GM18505 (cell line): Measurements from ENCODE around the gene HIC2.
"Not testable (repeated sequence)": the region's sequence is repeated elsewhere in the genome, so short reads cannot be mapped to it uniquely, and the experiment has no call there.

Experiments
- ATAC-seq: cut with Tn5 transposase; IDR thresholded peaks from one replicate; pipeline ENCODE4 v1.9.1; 2021; ENCODE audit not compliant: unreplicated experiment

The HIC2 gene

GRCh38 chr22:21417227-21417746 lies at the start of gene HIC2:
Gene HIC2 (plus strand): TSS chr22:21417371. CDS start chr22:21442832, 25,461 bp downstream.
- peak; percentile 69 for ATAC-seq

DNA sequence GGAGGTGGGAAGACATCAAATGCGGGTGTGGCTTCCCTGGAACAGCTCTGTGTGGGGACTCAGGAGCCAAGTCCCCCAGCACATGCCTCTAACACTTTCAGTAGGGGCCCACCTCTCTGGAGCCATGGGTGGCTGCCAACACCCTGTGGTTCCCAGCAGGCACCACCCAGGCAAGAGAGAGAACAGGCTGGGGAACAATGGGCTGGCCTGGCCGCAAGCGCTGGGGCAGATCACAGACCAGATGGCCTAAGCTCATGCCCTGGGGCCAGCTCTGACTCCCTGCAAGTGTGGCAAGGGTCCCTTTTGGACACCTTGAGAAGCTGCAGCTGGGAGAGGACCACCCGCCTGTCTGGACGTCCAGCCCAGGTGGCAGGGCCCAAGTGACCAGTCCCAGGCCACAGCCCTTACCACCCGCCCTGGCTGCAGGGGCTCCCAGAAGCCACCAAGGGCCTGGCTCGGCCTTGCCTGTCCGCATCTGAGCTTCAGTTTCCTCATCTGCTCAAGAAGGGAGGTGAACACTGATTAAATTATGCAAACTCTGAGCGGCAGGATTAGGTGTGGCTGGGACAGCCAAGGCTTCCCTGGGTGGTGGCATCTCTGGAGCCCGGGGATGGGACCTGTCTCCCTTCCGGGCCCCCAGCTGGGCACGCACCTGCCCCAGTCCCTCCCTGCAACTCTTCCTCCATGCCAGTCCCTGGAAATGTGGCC lies 48.4 kb upstream of the HIC2 start:
- ATAC-seq, result not testable (repeated sequence)

GRCh38 chr22:21375880-21376279 lies 41.3 kb upstream of the HIC2 start:
- ATAC-seq, result not testable (repeated sequence)

GRCh38 chr22:21383701-21384467 lies 33.3 kb upstream of the HIC2 start, which contains the start of gene RIMBP3B:
Gene RIMBP3B (plus strand): TSS chr22:21383751. CDS start chr22:21383859, 108 bp downstream.
- ATAC-seq, result peak; percentile 73

DNA sequence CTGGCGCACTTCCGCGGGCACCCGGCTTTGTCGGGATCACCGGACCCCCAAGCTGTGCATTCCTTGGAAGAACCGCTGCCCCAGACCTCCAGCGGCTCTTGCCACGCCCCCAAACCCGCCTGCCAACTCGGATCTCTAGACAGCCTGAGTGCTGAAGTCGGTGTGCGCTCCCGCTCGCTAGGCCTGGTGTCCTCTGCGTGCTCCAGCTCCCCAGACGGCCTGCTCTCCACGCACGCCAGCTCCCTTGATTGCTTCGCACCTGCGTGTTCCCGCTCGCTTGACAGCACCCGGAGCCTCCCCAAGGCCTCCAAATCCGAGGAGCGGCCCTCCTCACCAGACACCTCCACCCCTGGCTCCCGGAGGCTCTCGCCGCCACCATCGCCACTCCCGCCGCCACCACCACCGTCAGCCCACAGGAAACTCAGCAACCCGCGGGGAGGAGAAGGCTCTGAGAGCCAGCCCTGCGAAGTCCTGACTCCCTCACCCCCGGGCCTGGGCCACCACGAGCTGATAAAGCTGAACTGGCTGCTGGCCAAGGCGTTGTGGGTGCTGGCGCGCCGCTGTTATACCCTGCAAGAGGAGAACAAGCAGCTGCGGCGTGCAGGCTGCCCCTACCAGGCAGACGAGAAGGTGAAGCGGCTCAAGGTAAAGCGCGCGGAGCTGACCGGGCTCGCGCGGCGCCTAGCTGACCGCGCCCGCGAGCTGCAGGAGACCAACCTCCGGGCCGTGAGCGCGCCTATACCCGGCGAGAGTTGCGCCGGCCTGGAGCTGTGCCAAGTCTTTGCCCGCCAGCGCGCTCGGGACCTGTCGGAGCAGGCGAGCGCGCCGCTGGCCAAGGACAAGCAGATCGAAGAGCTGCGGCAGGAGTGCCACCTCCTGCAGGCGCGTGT lies 32.5 kb upstream of the HIC2 start:
- ATAC-seq, result peak; percentile 25

DNA sequence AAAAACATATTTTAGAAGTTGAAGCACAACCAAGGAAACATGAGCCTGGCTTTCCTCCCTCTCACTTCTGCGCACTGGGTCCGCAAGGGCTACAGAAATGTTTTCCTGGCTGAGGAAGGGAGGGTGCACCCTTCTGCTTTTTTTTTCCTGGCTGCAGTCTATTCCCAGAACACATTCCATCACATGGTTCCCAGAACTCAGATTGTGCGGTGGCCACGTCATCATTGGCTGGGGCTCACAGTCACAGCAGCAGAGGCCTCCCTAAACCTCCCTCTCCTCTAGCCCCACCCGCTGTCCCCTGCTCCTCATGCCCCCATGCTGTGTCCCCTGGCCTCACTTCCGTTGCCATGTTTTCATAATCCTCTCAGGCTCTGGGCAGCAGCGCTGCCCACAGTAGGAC lies 27.7 kb upstream of the HIC2 start:
- not testable (repeated sequence) for ATAC-seq

DNA sequence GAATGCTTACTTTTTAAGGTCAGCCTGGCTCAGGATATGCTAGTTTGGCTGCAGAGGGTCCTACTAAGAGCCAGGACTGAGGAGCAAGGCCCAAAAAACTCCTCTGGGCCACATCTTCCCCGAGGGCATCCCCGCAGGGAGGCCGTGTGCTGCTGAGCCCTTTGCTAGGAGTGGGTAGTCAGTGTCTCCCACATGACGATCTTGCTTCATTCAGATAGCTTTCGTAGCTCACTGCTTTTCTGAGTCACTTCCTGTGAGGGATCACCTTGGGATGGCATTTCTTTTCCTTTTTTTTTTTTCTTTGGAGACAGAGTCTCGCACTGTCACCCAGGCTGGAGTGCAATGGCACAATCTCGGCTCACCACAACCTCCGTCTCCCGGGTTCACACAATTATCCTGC lies 27.2 kb upstream of the HIC2 start:
- not testable (repeated sequence) for ATAC-seq

- ATAC-seq, result not testable (repeated sequence)
Observed at GRCh38 chr22:21394613-21395012, 22.6 kb upstream of the HIC2 start.

GRCh38 chr22:21401197-21401969 lies 15.8 kb upstream of the HIC2 start:
- ATAC-seq, result not testable (repeated sequence)

DNA sequence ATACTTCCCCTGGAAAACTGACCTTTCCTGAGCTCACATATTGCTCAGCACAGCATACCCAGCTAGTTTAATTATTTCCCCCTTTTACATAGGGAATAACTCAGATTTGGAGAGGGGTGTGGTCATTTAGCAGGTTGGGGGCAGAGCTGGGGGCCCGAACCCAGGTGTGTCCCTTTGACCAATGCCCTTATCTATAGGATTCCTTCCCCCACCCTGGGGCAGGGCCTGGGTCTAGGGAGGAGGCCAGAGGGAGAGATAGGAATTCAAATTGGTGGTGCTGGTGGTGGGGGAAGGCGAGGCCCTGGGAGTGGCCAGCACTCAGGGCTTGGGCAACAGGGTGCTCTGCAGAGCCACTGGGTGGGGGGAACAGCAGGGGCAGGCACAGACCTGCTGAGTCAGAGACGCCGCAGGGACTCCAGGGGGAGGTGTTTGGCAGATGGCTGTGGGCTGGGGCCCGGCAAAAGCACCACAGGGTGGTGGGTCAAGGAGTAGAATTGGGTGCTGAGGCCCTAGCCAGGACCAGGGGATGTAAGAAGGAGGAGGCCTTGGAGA lies 14.3 kb upstream of the HIC2 start:
- not testable (repeated sequence) for ATAC-seq

DNA sequence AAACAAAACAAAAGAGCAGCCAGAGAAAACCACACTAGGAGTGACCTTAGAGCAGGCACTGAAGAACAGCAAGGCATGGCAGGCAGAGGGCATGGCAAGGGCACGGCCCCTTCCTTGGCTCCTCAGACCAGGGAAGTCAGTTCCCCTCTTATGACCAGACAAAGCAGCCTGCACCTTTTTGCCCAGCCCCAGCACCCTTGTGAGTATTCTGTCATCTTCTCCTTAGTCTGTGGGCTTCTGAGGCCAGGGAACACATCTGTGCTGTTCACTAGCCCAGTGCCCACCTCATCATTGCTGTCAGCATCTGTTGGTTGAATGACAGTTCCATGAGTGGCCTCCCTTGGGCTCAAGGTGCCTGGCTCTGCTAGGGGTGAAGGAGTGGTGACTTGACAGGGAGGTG lies 10.0 kb upstream of the HIC2 start:
- not testable (repeated sequence) for ATAC-seq

DNA sequence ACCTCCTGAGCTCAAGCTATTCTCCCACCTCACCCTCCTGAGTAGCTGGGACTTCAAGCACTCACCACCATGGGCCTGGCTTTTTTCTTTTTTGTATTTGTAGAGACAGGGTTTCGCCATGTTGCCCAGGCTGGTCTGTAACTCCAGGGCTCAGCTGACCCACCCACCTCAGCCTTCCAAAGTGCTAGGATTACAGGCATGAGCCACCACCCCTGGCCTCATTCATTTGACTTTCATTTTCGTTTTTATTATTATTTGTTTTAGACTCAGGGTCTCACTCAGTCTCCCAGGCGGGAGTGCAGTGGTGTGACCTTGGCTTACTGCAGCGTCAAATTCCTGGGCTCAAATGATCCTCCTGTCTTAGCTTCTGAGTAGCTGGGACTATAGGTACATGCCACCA lies 9.4 kb upstream of the HIC2 start:
- ATAC-seq, result not testable (repeated sequence)

GRCh38 chr22:21416375-21416774 lies 796 bp upstream of the HIC2 start:
- ATAC-seq, result not testable (repeated sequence)

DNA sequence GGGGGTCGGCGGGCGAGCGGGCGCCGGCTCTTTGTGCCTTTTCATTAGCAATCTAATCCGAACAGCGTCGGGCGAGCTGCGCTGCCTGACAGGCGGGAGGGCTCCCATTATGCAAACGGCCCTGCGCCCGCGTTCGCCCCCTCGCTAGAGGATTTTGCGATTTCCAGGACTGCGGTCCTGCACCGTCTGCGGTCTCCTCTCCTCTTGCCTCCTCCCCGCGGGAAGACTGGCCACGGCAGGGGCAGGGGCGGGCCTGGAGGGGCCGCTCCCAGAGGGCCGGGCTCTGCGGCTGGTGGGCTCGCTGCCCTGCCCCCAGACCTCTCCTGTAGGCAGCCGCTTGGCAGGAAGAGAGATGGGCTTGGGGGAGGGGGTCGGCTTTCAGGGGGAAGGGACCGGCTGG lies 682 bp downstream of the HIC2 start:
- peak; percentile 24 for ATAC-seq

DNA sequence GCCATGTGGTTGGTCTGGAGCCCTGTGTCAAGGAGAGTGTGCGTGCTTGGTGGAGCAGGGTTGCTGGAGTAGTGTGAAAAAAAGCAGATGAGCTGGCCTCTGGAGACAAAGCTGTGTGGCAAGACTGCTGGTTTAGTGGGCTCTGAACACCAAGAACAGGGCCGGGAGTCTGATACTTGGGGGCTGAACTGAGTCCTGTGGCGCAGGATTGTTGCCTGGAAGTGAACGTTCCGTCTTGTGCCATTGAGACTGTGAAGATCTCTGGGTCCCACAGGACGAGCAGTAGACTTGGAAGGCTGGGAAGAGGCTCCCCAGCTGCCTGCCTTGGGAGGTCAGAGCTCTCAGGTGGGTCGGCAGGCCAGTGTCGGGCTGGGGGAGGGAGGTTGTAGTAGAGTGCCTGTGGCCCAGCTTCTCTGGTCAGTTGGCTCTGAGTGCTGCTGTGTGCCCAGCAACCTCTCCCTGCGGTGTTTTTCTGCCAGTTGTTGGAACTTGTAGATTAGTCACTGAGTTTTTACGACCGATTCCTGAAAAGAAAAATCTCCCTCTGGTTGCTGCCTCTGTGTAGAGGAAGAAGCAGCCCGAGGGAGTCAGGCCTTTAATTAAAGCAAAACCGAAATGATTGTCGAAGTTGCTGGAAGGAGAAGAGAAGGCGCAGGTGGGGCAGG lies 1.9 kb downstream of the HIC2 start:
- not testable (repeated sequence) for ATAC-seq

GRCh38 chr22:21420180-21420763 lies 3.1 kb downstream of the HIC2 start:
- not testable (repeated sequence) for ATAC-seq

DNA sequence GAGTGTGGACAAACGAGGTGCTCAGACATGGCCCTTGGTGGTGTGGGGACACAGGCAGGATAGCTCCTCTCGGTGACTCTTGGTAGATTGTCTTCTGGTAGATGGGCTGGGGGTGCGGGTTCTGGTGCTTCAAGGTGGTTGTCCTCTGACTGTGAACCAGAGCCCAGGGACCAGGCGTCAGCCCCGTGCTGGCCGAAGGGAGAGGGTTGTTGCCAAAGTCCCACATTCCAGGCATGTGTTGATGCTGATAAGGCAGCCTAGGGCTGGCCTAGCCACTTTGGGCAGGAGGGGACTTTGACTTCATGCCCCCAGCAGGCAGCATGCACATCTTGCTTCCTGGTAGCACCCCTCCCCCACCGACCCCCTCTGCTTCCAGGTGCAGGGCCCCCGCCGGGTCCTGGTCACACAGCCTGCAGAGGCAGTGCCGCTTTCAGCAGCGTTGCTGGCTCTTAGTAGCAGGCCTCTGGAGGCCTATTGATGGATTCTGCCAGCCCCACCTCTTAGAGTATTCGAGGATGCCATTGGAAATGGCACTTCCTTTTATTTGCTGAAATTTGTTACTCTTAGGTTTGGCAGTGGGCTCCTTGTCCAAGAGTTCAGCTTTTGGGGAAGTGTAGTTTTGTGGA lies 7.0 kb downstream of the HIC2 start:
- not testable (repeated sequence) for ATAC-seq
